Cardiac fibroblast (primary cell): ENCODE results near the gene HECTD3.

Experiments used
- DNase-seq, 2 donors: peaks; one replicate each; pipeline versions ENCODE4 v3.0.0 to v3.0.0-alpha.2; 2010; ENCODE audit warnings: low read depth in 2 of 2
- H3K4me3 ChIP-seq, 2 donors: replicated peaks in 1 of 2; 1 replicate in 1 of 2; 2 replicates in 1 of 2; pipeline ENCODE4 v1.5.1; 2011; ENCODE audit warnings: low read depth in 2 of 2, low read length in 2 of 2, mild to moderate bottlenecking in 2 of 2, moderate library complexity in 1 of 2
- CTCF ChIP-seq: IDR thresholded peaks from one replicate; pipeline ENCODE4 v1.5.1; 2011; ENCODE audit warnings: low read depth, mild to moderate bottlenecking, low read length, inconsistent platforms

Gene HECTD3

GRCh38 chr1:45033356-45033755, 22.2 kb upstream of the HECTD3 start:
- DNase-seq: no peak
- no peak overlapping the region for H3K4me3 ChIP-seq
- no peak for TF ChIP-seq CTCF

- no peak for TF ChIP-seq CTCF
- DNase-seq: no peak
- no peak overlapping the region for H3K4me3 ChIP-seq
Measured at GRCh38 chr1:45032837-45033236, 21.7 kb upstream of the HECTD3 start.

GRCh38 chr1:45026446-45026845, 15.3 kb upstream of the HECTD3 start:
- TF ChIP-seq CTCF: no peak
- peak; percentile 5 to 8 for DNase-seq
- no peak overlapping the region for H3K4me3 ChIP-seq

- no peak overlapping the region for H3K4me3 ChIP-seq
- DNase-seq: no peak
- TF ChIP-seq CTCF: no peak
Measured at GRCh38 chr1:45023663-45024062, 12.5 kb upstream of the HECTD3 start.

- no peak overlapping the region for H3K4me3 ChIP-seq
- DNase-seq: peak; percentile 71 to 77
- TF ChIP-seq CTCF: peak; percentile 91
Measured at GRCh38 chr1:45018599-45019230, 7.6 kb upstream of the HECTD3 start.

- DNase-seq: no peak
- TF ChIP-seq CTCF: no peak
- H3K4me3 ChIP-seq: no peak overlapping the region
Measured at GRCh38 chr1:45016767-45017166, 5.6 kb upstream of the HECTD3 start.
